ELF-1 (cell line): Measurements from ENCODE around the gene ACER3.
"Not testable (repeated sequence)": the region's sequence is repeated elsewhere in the genome, so short reads cannot be mapped to it uniquely, and the experiment has no call there.

Experiments
- DNase-seq: peaks from one replicate; pipeline ENCODE4 v3.0.0-alpha.2; 2016; ENCODE audit warnings: low read depth, low spot score

ACER3 gene

DNA sequence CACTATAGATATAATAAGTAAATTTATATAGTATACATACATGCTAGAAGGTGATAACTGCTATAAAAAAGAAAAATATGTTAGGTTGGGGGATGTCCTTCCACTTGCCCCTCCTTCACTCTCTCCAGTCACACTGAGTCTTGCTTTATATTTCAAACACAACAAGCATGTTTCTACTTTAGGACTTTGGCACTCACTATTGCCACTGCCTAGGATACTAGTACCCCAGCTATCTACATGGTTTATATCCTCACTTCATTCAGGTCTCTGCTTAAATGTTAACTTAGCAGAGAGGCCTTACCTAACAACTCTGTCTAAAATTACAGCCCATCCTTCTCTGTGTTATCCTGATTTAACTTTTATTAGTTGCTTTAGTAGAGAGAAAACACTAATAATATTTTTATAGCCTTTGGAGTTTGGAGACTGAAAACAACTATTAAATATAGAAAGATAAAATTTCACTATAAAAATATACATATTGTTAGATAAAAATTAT is 134.4 kb downstream of the ACER3 start:
- DNase-seq: no peak

- no peak for DNase-seq
These were observed 136.8 kb downstream of the ACER3 start for GRCh38 chr11:76997512-76997911.

GRCh38 chr11:76999597-76999996 is 138.9 kb downstream of the ACER3 start:
- DNase-seq: no peak

GRCh38 chr11:77001613-77002012 is 140.9 kb downstream of the ACER3 start:
- no peak for DNase-seq

DNA sequence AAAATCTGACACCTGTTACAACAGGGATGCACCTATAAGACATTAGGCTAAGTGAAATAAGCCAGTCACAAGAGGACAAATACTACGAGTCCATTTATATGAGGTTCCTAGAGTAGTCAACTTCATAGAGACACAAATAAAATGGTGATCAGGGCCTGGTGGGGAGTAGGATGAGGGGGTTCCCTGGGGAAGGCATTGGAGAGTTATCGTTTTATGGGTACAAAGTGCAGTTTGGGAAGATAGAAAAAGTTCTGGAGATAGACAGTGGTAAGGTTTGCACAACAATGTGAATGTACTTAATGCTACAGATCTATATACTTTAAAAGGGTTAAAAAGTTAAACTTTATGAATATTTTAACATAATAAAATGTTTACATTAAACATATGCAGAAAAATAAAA is 142.1 kb downstream of the ACER3 start:
- no peak for DNase-seq

- DNase-seq: no peak
These were observed 143.2 kb downstream of the ACER3 start for GRCh38 chr11:77003963-77004362.

GRCh38 chr11:77009533-77010160 is 148.9 kb downstream of the ACER3 start:
- no peak for DNase-seq

GRCh38 chr11:77014669-77015068 is 154.0 kb downstream of the ACER3 start:
- DNase-seq: no peak

DNA sequence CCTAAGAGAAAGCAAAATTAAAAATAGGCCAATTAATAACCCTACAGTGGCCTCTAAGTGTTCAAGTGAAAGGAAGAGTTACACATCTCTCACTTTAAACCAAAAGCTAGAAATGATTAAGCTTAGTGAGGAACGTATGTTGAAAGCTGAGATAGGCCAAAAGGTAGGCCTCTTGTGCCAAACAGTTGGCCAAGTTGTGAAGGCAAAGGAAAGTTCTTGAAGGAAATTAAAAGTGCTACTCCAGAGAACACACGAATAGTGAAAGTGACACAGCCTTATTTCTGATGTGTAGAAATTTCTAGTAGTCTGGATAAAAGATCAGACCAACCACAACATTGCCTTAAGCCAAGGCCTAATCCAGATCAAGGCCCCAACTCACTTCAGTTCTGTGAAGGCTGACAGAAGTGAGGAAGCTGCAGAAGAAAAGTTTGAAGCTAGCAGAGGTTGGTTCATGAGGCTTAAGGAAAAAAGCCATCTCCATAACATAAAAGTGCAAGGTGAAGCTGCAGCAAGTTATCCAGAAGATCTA is 157.7 kb downstream of the ACER3 start:
- not testable (repeated sequence) for DNase-seq

- no peak for DNase-seq
These were observed 159.4 kb downstream of the ACER3 start for GRCh38 chr11:77019976-77020595.

DNA sequence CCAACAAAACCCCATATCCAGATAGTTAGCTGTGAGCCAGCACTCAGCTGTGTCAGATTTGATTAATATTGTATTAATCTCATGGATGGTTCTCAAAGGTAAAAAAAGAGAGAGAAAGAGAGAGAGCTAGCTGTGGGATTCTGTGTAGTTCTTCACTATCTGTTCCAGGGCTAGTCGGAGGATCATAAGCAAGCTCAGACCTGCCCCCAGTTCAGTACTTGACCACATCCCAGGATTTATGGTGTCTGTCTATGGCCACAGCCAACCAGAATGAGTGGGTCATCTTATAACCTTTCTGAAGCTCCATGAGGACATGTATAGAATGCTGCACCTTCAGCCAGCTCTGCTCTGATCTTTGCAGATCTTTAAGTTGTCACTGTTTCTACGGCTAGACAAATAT is 160.0 kb downstream of the ACER3 start:
- DNase-seq: no peak

DNA sequence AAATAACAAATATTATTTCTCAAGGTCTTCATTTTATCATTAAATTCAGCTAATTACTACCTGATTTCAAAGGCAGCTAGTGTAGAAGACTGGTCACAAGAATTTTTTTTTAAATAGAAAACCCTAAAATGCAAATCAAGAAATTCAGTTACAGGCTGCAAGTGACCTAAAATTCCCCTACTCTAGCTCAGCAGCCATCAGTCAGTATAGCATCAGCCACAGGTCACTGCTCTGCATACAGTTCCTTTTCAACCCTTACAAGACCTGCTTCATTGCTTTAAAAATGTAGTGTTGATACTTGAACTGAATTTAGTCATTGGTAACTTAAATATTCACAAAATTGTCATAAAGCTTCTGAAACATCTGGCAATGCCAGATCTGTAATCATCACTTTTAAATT is 164.0 kb downstream of the ACER3 start:
- DNase-seq: no peak

DNA sequence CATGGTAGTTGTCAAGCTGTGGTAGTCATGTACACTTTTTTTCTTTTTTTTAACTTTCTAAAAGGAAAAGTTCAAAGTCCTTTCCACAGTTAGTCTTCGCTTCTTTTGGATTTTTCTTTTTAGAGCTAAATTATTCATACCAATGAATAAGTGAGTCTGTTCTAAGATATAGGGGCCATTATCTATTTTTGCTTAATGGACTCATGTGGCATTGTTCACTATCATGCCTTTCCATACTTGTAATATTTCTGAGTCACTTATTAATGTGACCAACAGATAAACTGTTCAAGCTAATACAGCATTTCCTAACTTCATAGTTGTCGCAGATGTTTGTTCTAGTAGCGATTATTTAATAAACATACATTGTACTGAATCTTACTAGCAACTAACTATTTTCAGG is 165.5 kb downstream of the ACER3 start:
- no peak for DNase-seq

DNA sequence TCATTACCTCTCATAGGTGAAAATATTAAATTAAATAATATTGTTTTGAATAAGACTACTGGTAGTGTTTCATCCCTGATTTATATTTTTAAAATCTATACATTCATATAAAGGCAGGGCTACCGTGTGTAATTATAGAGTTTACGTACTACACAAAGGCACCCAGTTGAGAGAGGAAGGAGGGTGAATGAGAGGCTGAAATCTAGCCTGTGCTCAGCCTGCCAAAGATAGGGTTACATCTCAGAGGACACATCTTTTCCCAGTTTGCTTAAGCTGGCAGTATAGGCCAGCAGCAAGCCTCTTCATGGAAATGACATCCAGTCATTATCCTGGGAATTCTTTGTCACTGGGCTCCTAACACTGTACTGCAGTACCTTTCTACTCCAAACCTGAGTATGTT is 166.0 kb downstream of the ACER3 start:
- DNase-seq: no peak

- no peak for DNase-seq
These were observed 166.6 kb downstream of the ACER3 start for GRCh38 chr11:77027275-77027674.

- no peak for DNase-seq
These were observed 169.1 kb downstream of the ACER3 start for GRCh38 chr11:77029829-77030228.

DNA sequence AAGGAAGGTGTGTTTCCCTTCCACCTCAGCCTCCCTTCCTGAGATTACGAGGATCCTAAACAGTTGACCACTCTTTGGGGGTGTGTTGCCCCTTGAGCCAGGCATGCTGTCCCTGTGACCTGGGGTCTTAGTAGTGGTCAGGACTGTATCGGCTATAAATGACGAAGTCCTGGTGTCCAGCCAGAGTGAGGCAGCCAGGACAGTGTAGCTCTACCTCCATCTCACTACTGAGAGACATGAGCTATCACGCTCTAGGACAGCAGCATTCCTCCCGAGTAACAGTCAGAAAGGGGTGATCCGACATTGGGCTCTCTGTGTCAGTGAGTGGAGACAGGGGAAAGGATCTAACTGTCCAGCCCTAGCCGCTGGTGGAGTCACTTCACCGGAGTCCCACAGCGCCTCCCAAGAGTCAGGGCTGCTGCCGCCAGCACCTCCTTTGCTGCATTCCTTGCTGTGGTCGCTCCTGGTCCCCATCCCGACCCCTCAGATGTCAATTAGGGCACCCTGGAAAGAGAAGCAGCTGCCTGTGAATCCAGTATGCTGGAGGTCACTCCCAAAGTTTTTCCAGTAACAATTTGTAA is 170.2 kb downstream of the ACER3 start:
- DNase-seq: no peak

DNA sequence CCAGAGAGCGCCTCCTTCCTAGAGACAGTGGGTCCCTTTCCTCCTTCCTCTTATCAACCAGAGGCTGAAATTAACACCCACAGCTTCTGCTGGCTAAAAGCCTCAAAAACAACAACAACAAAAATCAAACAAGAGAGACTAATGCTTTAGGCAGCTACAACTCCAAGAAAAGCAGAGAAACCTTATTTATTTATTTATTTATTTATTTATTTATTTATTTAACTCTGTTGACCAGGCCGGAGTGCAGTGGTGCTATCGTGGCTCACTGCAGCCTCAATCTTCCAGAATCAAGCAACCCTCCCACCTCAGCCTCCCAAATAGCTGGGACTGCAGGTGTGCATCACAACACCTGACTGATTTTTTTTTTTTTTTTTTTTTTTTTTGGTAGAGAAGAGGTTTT is 170.9 kb downstream of the ACER3 start:
- no peak for DNase-seq

DNA sequence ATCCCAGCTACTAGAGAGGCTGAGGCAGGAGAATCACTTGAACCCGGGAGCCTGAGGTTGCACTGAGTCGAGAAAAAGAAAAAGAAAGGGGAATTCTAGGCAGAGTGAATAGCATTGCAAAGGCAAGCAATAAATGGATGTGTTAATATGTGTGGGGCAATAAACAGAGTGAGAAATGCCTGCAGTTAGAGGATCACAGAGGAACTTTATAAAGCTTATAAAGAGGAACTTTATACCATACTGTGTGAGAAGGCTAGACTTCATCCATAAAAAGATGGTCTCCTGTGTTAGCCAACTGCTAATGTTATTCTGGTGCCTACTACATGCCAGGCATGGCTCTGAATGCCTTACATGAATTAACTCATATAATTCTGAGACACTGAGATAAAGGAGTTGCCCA is 174.3 kb downstream of the ACER3 start:
- DNase-seq: no peak

DNA sequence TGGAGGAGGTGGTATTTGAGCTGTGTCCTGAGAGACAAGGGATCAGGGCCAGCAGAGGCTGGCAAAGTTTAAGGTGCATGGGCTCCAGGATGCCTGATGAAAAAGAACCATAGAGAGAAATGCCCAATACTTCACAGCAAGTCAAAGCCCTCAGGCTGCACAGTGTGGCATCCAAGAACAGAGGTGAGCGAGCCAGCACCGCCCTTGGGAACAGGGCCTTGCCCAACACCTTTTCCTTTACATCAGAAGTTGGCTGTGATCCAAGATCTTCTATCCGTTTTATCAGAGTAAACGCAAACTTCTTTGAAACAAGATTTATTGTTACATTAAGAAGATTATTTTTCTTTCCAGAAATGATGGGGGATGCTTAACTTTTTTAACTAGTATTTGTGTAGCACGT is 174.9 kb downstream of the ACER3 start:
- no peak for DNase-seq

GRCh38 chr11:77036398-77036797 is 175.7 kb downstream of the ACER3 start:
- no peak for DNase-seq

- DNase-seq: no peak
These were observed 176.3 kb downstream of the ACER3 start for GRCh38 chr11:77037057-77037456.
